H1 (cell line): ENCODE results near the gene MORN5. TPM values are rescaled to one million over a fixed set of nuclear protein-coding genes. Genes with fewer than 3 reads are reported as not detected.

Experiments
- CTCF ChIA-PET: fragments of 300-600 bp; sonication (Branson Sonifier 250); formaldehyde crosslinking; loops from one replicate; lab custom pipeline; 2021; ENCODE audit not compliant: partially characterized antibody; lab: Charles Lee
- POLR2A ChIA-PET: fragments of 300-600 bp; sonication (Branson Sonifier 250); formaldehyde crosslinking; loops from one replicate; lab custom pipeline; 2021; ENCODE audit warnings: inconsistent platforms; ENCODE audit not compliant: partially characterized antibody; lab: Charles Lee
- DNase-seq, 2 experiments: peaks; one replicate each; pipeline versions ENCODE4 v3.0.0 to v3.0.0-alpha.2; 2010 to 2022; ENCODE audit warnings: low spot score in 2 of 2, low read depth in 1 of 2, mixed read lengths in 1 of 2
- FAIRE-seq: peaks from 2 replicates; lab custom pipeline; 2011; peaks lifted over from hg19 to GRCh38; lab: Jason Lieb, UNC
- H2AFZ ChIP-seq: 2 replicates; pipeline ENCODE4 v1.8.1; 2012; ENCODE audit warnings: low read length, inconsistent platforms
- H2AK5ac ChIP-seq: 2 replicates; pipeline ENCODE4 v1.6.1; 2013; ENCODE audit warnings: low read depth, low read length
- H2BK120ac ChIP-seq: replicated peaks from 2 replicates; pipeline ENCODE3; 2013; ENCODE audit warnings: low read depth, low read length, inconsistent platforms
- H2BK12ac ChIP-seq: 2 replicates; pipeline ENCODE4 v1.6.1; 2013; ENCODE audit warnings: low read depth, low read length
- H2BK15ac ChIP-seq: 2 replicates; pipeline ENCODE4 v1.6.1; 2013; ENCODE audit warnings: low read length
- H2BK20ac ChIP-seq: 2 replicates; pipeline ENCODE4 v1.6.1; 2013; ENCODE audit warnings: low read length
- H2BK5ac ChIP-seq: 2 replicates; pipeline ENCODE4 v1.6.1; 2013; ENCODE audit warnings: low read depth, low read length
- H3K14ac ChIP-seq: 2 replicates; pipeline ENCODE4 v1.6.1; 2013; ENCODE audit warnings: inconsistent platforms; ENCODE audit not compliant: insufficient read length
- H3K18ac ChIP-seq: 2 replicates; pipeline ENCODE4 v1.6.1; 2013; ENCODE audit warnings: low read length; ENCODE audit errors: extremely low read depth
- H3K23ac ChIP-seq: 2 replicates; pipeline ENCODE4 v1.6.1; 2013; ENCODE audit warnings: inconsistent platforms; ENCODE audit not compliant: insufficient read length
- H3K23me2 ChIP-seq: 2 replicates; pipeline ENCODE4 v1.6.1; 2013; ENCODE audit warnings: low read depth, low read length
- H3K27ac ChIP-seq: 2 replicates; pipeline ENCODE4 v1.6.1; 2011; ENCODE audit warnings: low read depth, low read length, inconsistent platforms
- H3K27me3 ChIP-seq, 4 experiments: replicated peaks in 1 of 4; 1 replicate in 1 of 4; 2 replicates in 3 of 4; pipeline versions ENCODE4 v1.6.1 to v1.8.1; 2011 to 2013; ENCODE audit warnings: low read length in 3 of 4, mild to moderate bottlenecking in 3 of 4, inconsistent platforms in 2 of 4, mixed read lengths in 2 of 4, moderate library complexity in 1 of 4; ENCODE audit not compliant: control insufficient read depth in 3 of 4, insufficient read depth in 3 of 4; ENCODE audit errors: extremely low read depth in 1 of 4
- H3K36me3 ChIP-seq, 4 experiments: 2 replicates each; pipeline versions ENCODE4 v1.6.1 to v1.8.1; 2011 to 2013; ENCODE audit warnings: mild to moderate bottlenecking in 4 of 4, low read length in 3 of 4, moderate library complexity in 2 of 4, control low read depth in 1 of 4, inconsistent platforms in 1 of 4; ENCODE audit not compliant: insufficient read depth in 4 of 4, control insufficient read depth in 2 of 4
- H3K4ac ChIP-seq: replicated peaks from 2 replicates; pipeline ENCODE3; 2013; ENCODE audit warnings: low read length, low read depth, mixed read lengths, inconsistent platforms; ENCODE audit not compliant: insufficient read length
- H3K4me1 ChIP-seq, 4 experiments: replicated peaks in 1 of 4; 1 replicate in 1 of 4; 2 replicates in 3 of 4; pipeline versions ENCODE4 v1.6.1 to v1.8.1; 2011 to 2013; ENCODE audit warnings: low read length in 3 of 4, inconsistent platforms in 2 of 4, mixed read lengths in 1 of 4; ENCODE audit not compliant: insufficient read depth in 4 of 4, control insufficient read depth in 3 of 4
- H3K4me2 ChIP-seq, 2 experiments: 2 replicates each; pipeline versions ENCODE4 v1.6.1 to v1.8.1; 2011 to 2013; ENCODE audit warnings: low read depth in 2 of 2, low read length in 2 of 2, control low read depth in 1 of 2, inconsistent platforms in 1 of 2, mild to moderate bottlenecking in 1 of 2; ENCODE audit not compliant: insufficient read depth in 1 of 2
- H3K4me3 ChIP-seq, 4 experiments: fragments of 200-600, 300-600 bp in 1 of 4; sonication (generic), shearing (Covaris generic), sonication (Bioruptor Twin) in 1 of 4; 2 replicates each; pipeline versions ENCODE4 v1.5.1 to v1.8.1; 2011 to 2016; ENCODE audit warnings: low read length in 4 of 4, low read depth in 3 of 4, control low read depth in 2 of 4, inconsistent platforms in 2 of 4, mild to moderate bottlenecking in 2 of 4, mixed read lengths in 1 of 4, moderate library complexity in 1 of 4; ENCODE audit not compliant: insufficient read depth in 2 of 4; ENCODE audit errors: extremely low read depth in 1 of 4
- H3K56ac ChIP-seq: replicated peaks from 2 replicates; pipeline ENCODE3; 2013; ENCODE audit warnings: low read depth, mild to moderate bottlenecking, mixed read lengths, low read length, inconsistent platforms; ENCODE audit not compliant: insufficient read length
- H3K79me1 ChIP-seq: 2 replicates; pipeline ENCODE4 v1.6.1; 2013; ENCODE audit warnings: low read depth, low read length, control low read depth
- H3K79me2 ChIP-seq, 2 experiments: 2 replicates each; pipeline versions ENCODE4 v1.6.1 to v1.8.1; 2012 to 2013; ENCODE audit warnings: low read length in 2 of 2, mild to moderate bottlenecking in 2 of 2, inconsistent platforms in 1 of 2; ENCODE audit not compliant: insufficient read depth in 2 of 2, control insufficient read depth in 1 of 2
- H3K9ac ChIP-seq, 4 experiments: replicated peaks in 1 of 4; 1 replicate in 1 of 4; 2 replicates in 3 of 4; pipeline versions ENCODE4 v1.6.1 to v1.8.1; 2011 to 2013; ENCODE audit warnings: low read depth in 3 of 4, low read length in 3 of 4, control low read depth in 2 of 4, mild to moderate bottlenecking in 2 of 4, moderate library complexity in 2 of 4, inconsistent platforms in 1 of 4; ENCODE audit errors: extremely low read depth in 1 of 4
- H3K9me3 ChIP-seq, 2 experiments: 2 replicates each; pipeline versions ENCODE4 v1.6.1 to v1.8.1; 2012 to 2013; ENCODE audit warnings: mild to moderate bottlenecking in 2 of 2, moderate library complexity in 2 of 2, control low read depth in 1 of 2, inconsistent platforms in 1 of 2, low read depth in 1 of 2, low read length in 1 of 2, mixed read lengths in 1 of 2; ENCODE audit not compliant: insufficient read depth in 2 of 2
- H4K20me1 ChIP-seq, 2 experiments: replicated peaks in 1 of 2; 2 replicates each; pipeline versions ENCODE3 to v1.8.1; 2011 to 2013; ENCODE audit warnings: inconsistent platforms in 2 of 2, low read length in 2 of 2, mild to moderate bottlenecking in 1 of 2; ENCODE audit not compliant: insufficient read depth in 2 of 2, control insufficient read depth in 1 of 2
- H4K5ac ChIP-seq: 2 replicates; pipeline ENCODE4 v1.6.1; 2013; ENCODE audit warnings: low read length, low read depth, mixed read lengths, inconsistent platforms; ENCODE audit not compliant: insufficient read length
- H4K8ac ChIP-seq: 2 replicates; pipeline ENCODE4 v1.8.0; 2013; ENCODE audit warnings: mild to moderate bottlenecking, moderate library complexity, low read length, inconsistent platforms; ENCODE audit not compliant: insufficient read depth; ENCODE audit errors: extremely low read depth
- H4K91ac ChIP-seq: replicated peaks from 2 replicates; pipeline ENCODE3; 2013; ENCODE audit warnings: low read length, mixed read lengths, inconsistent platforms; ENCODE audit not compliant: insufficient read length
- CBX5 ChIP-seq: fragments of 300-800, 300-1000 bp; sonication (generic); IDR thresholded peaks from 2 replicates; pipeline ENCODE4 v1.7.1; 2016; ENCODE audit warnings: antibody characterized with exemption, low read length, low read depth
- CEBPB ChIP-seq: IDR thresholded peaks from 2 replicates; pipeline ENCODE4 v1.6.1; 2012; ENCODE audit warnings: low read depth, low read length
- CREB1 ChIP-seq: IDR thresholded peaks from 2 replicates; pipeline ENCODE4 v1.6.1; 2012; ENCODE audit warnings: inconsistent platforms
- GABPA ChIP-seq: IDR thresholded peaks from 2 replicates; pipeline ENCODE4 v1.6.1; 2011; ENCODE audit warnings: mild to moderate bottlenecking, low read length, moderate library complexity, borderline replicate concordance; ENCODE audit not compliant: insufficient read depth
- HDAC6 ChIP-seq: IDR thresholded peaks from one replicate; pipeline ENCODE4 v1.7.1; 2012; ENCODE audit warnings: low read depth, mild to moderate bottlenecking, inconsistent platforms, low read length, moderate library complexity
- JUN ChIP-seq: IDR thresholded peaks from 2 replicates; pipeline ENCODE4 v1.6.1; 2011; ENCODE audit warnings: low read depth, mild to moderate bottlenecking, improper control_type of control experiment, low read length
- RBBP5 ChIP-seq: IDR thresholded peaks from 2 replicates; pipeline ENCODE4 v1.7.1; 2012; ENCODE audit warnings: low read depth, mild to moderate bottlenecking, inconsistent platforms, low read length, moderate library complexity, borderline replicate concordance
- SIRT6 ChIP-seq: IDR thresholded peaks from one replicate; pipeline ENCODE4 v1.7.1; 2012; ENCODE audit warnings: low read length, inconsistent platforms
- SUZ12 ChIP-seq: fragments of 200-600 bp; sonication (generic); IDR thresholded peaks from 2 replicates; pipeline ENCODE4 v1.6.1; 2012; ENCODE audit warnings: mild to moderate bottlenecking, inconsistent platforms, low read length, moderate library complexity, mixed read lengths
- TAF7 ChIP-seq: optimal IDR thresholded peaks from 2 replicates; pipeline ENCODE3; 2011; ENCODE audit warnings: low read depth, mild to moderate bottlenecking, inconsistent platforms, low read length, moderate library complexity, borderline replicate concordance
- TBP ChIP-seq: IDR thresholded peaks from 2 replicates; pipeline ENCODE4 v1.6.1; 2011; ENCODE audit warnings: low read depth, low read length, improper control_type of control experiment
- TCF12 ChIP-seq: IDR thresholded peaks from 2 replicates; pipeline ENCODE4 v1.6.1; 2011; ENCODE audit warnings: low read depth, mild to moderate bottlenecking, low read length
- YY1 ChIP-seq: IDR thresholded peaks from 2 replicates; pipeline ENCODE4 v1.6.1; 2011; ENCODE audit warnings: low read depth, mild to moderate bottlenecking, low read length
- WGBS, 2 experiments: shearing (Covaris generic) in 1 of 2; methylation state at CpG; one replicate each; pipeline versions ENCODE4 v1.1.6 to v1.1.7; 2013 to 2015; ENCODE audit warnings: low lambda C conversion rate in 2 of 2, mixed read lengths in 2 of 2, inconsistent platforms in 1 of 2, low coverage in 1 of 2, missing lambda C conversion rate in 1 of 2; ENCODE audit not compliant: insufficient replicate concordance in 2 of 2, insufficient coverage in 1 of 2, insufficient read length in 1 of 2; ENCODE audit errors: extremely low coverage in 1 of 2, missing lambda C conversion rate in 1 of 2; 5-methylcytosine and 5-hydroxymethylcytosine counted together
- polyA plus RNA-seq, 7 experiments: library from polyadenylated mRNA; depleted of rRNA in 3 of 7; stranded (reverse) in 5 of 7; unstranded in 2 of 7; fragments of >200 nt in 5 of 7; fragments of 200-250 nt in 2 of 7; gene quantifications; 1 replicate in 5 of 7; 2 replicates in 1 of 7; 4 replicates in 1 of 7; pipeline versions ENCODE4 v1.2.1 to v1.2.3, GENCODE V29; 2011 to 2013; ENCODE audit warnings: missing spikeins in 2 of 7, mixed read lengths in 2 of 7
- total RNA-seq: library from RNA; stranded (reverse); fragmentation: NEBNext Ultra II Directional; extraction: Animal tissue kit (Norgen Biotek cat#: 25700); gene quantifications from 2 replicates; pipeline ENCODE4 v1.2.1, GENCODE V29; 2021
- TF ChIP-seq, protein P1 (sequence below): IDR thresholded peaks from 2 replicates; pipeline ENCODE4 v1.6.1; 2011; ENCODE audit warnings: low read length, improper control_type of control experiment

MORN5 gene
- total and polyA plus RNA-seq, 2 of the 8 experiments (the other 6 are each of a cell fraction or from before 2014, with no cell fraction given), result not detected

DNA sequence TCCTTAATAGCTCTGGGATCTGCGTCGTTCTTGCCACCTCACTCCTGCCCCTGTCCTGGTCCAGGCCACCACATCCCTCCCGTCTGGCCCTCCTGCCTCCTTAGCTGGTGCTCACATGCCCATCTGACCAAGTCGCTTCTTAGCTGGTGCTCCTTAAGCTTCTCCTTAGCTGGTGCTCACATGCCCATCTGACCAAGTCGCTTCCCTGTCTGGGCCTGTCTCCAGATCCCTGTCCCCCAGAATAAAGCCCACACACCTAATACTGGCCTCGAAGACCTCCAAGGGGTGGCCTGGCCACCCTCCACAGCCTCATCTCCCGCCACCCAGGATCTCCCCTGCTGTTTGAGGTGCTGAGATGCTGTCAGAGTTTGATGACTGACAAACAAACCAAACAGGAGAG, 35.2 kb upstream of the MORN5 start:
- CTCF ChIA-PET, result interaction anchor here (0.6 to 15.6 kb wide), 44 partner anchors 11 to 685 kb away, joined by 3 to 544 read pairs (median 6); partner anchors contain the start of genes LHX6, MORN5, MRRF and NDUFA8
- Histone ChIP-seq H2AFZ (no peak overlapping the region), H4K5ac (no peak overlapping the region), H3K9me3 (no peaks in the 10 kb centered on the region), H3K23ac (no peak overlapping the region), H3K18ac (no peak overlapping the region), H3K79me2 (no peaks in the 10 kb centered on the region), H2BK120ac (no peak overlapping the region), H3K4me2 (no peak overlapping the region), H2BK5ac (no peak overlapping the region), H3K27me3 (peaks cover 9 to 26% (median 24%) of the 10 kb centered on the region in 4 experiments), H3K9ac (no peak overlapping the region), H2BK12ac (no peak overlapping the region), H3K27ac (no peak overlapping the region), H3K23me2 (peaks cover 6% of the 10 kb centered on the region; the same call in 1 of the 2 replicates), H4K91ac (no peak overlapping the region), H4K8ac (no peak overlapping the region), H2AK5ac (no peak overlapping the region), H3K4me1 (peaks cover 0 to 10% (median 3%) of the 10 kb centered on the region in 4 experiments; a peak in 6 of 7 replicates), H3K4ac (no peak overlapping the region), H3K79me1 (no peaks in the 10 kb centered on the region), H3K56ac (no peak overlapping the region), H3K14ac (no peak overlapping the region), H3K36me3 (no peaks in the 10 kb centered on the region), H2BK15ac (peak overlapping the region; percentile 81; the same call in 1 of the 2 replicates), H2BK20ac (no peak overlapping the region), H3K4me3 (no peak overlapping the region), H4K20me1 (no peaks in the 10 kb centered on the region)
- WGBS, 2 experiments, result 81% methylated on average over 7 of the region's 7 CpGs; no CpG with 5 or more reads in 1 of the 2 experiments
- POLR2A ChIA-PET, result interaction anchor here (0.8 to 1.5 kb wide), 3 partner anchors 25 to 226 kb away, joined by 3 read pairs; no protein-coding TSS in a partner anchor
- no peak for FAIRE-seq
- no peak for DNase-seq
- TF ChIP-seq TCF12, result no peak
- no peak for TF ChIP-seq SIRT6
- no peak for TF ChIP-seq TBP
- TF ChIP-seq CBX5, result no peak
- TF ChIP-seq CREB1, result no peak
- no peak for TF ChIP-seq HDAC6
- TF ChIP-seq TAF7, result no peak
- TF ChIP-seq JUN, result no peak
- TF ChIP-seq YY1, result no peak
- TF ChIP-seq CEBPB, result no peak
- no peak for TF ChIP-seq RBBP5
- TF ChIP-seq GABPA, result no peak
- TF ChIP-seq, protein P1, sequence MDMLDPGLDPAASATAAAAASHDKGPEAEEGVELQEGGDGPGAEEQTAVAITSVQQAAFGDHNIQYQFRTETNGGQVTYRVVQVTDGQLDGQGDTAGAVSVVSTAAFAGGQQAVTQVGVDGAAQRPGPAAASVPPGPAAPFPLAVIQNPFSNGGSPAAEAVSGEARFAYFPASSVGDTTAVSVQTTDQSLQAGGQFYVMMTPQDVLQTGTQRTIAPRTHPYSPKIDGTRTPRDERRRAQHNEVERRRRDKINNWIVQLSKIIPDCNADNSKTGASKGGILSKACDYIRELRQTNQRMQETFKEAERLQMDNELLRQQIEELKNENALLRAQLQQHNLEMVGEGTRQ, result no peak
- TF ChIP-seq SUZ12, result no peak
